Erythroblast (primary cell): ENCODE data around the gene LCE3B.

Experiments
- GATA1 ChIP-seq: IDR thresholded peaks from 2 replicates; pipeline ENCODE4 v1.6.1; 2011; ENCODE audit warnings: low read depth, mild to moderate bottlenecking, control low read depth, low read length, moderate library complexity
- POLR2A ChIP-seq: IDR thresholded peaks from 2 replicates; pipeline ENCODE4 v1.6.1; 2011; ENCODE audit warnings: mild to moderate bottlenecking, low read length

GRCh38 chr1:152658649-152659048 lies 45.0 kb downstream of the LCE3B start:
- TF ChIP-seq POLR2A = no peak
- TF ChIP-seq GATA1 = no peak
